Neural crest cell (in vitro differentiated cells): ENCODE measurements around the gene WDR43. TPM values are rescaled to one million over a fixed set of nuclear protein-coding genes. Genes with fewer than 3 reads are reported as not detected.
A peak's percentile ranks its signal among the peaks of the same experiment; 100 is the strongest.

Experiments
- DNase-seq: peaks from one replicate; pipeline ENCODE4 v3.0.0; 2021; ENCODE audit warnings: low read depth, mixed read lengths, low spot score
- H3K27ac Mint-ChIP-seq: one replicate; pipeline ENCODE4 v1.8.0; 2021; ENCODE audit warnings: mild to moderate bottlenecking, mixed read lengths; ENCODE audit not compliant: unreplicated experiment
- H3K27me3 Mint-ChIP-seq: 2 replicates; pipeline ENCODE4 v1.8.0; 2021; ENCODE audit warnings: low read depth, mild to moderate bottlenecking, mixed read lengths
- H3K36me3 Mint-ChIP-seq: 2 replicates; pipeline ENCODE4 v1.8.0; 2021; ENCODE audit warnings: low read depth, mild to moderate bottlenecking, mixed read lengths
- H3K4me1 Mint-ChIP-seq: 2 replicates; pipeline ENCODE4 v1.8.0; 2021; ENCODE audit warnings: mixed read lengths
- H3K4me3 Mint-ChIP-seq: one replicate; pipeline ENCODE4 v1.8.0; 2021; ENCODE audit warnings: mild to moderate bottlenecking, mixed read lengths
- H3K9me3 Mint-ChIP-seq: 2 replicates; pipeline ENCODE4 v1.8.0; 2021; ENCODE audit warnings: mixed read lengths
- CTCF ChIP-seq: fragments of 200-600 bp; sonication (generic); conservative IDR thresholded peaks from 2 replicates; pipeline ENCODE4 v1.5.0; 2021; ENCODE audit warnings: antibody characterized with exemption, mild to moderate bottlenecking
- total RNA-seq: library from RNA; stranded (reverse); gene quantifications from 2 replicates; pipeline ENCODE4 v1.2.1, GENCODE V29; 2021

Gene WDR43
- total RNA-seq, 1 donor from 2014 or later = 70.6 TPM

DNA sequence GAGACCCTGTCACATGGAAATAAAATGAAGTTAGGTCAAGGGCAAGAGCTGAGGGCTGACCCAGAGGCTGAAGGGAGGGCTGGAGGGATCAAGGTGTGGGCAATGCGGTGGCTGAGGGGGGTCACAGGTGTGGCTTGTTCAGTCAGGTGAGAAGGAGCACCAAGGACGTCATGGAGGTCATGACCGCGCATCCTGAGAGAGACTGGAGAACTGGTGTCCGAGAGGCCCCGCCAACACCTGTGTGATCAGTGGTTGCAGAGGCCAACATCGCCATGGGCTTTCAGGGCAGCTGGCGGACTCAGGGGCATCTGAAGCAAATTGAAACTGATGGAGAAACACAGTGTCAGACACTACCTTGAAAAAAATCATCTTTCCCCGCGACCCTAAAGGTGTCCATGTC lies 99.6 kb downstream of the WDR43 start:
- H3K36me3 Mint-ChIP-seq = no peaks in the 10 kb centered on the region
- no peak for DNase-seq
- no peak for TF ChIP-seq CTCF
- peaks cover 4% of the 10 kb centered on the region for H3K4me1 Mint-ChIP-seq
- no peak overlapping the region for H3K27ac Mint-ChIP-seq
- H3K9me3 Mint-ChIP-seq = no peaks in the 10 kb centered on the region
- H3K27me3 Mint-ChIP-seq = peaks cover 3% of the 10 kb centered on the region
- no peak overlapping the region for H3K4me3 Mint-ChIP-seq

- Mint-ChIP-seq H3K27ac (no peak overlapping the region), H3K4me3 (no peak overlapping the region), H3K27me3 (peaks cover 3% of the 10 kb centered on the region), H3K36me3 (no peaks in the 10 kb centered on the region), H3K4me1 (peaks cover 4% of the 10 kb centered on the region), H3K9me3 (no peaks in the 10 kb centered on the region)
- DNase-seq = no peak
- no peak for TF ChIP-seq CTCF
Observed at GRCh38 chr2:28994679-28995078, 100.2 kb downstream of the WDR43 start.

DNA sequence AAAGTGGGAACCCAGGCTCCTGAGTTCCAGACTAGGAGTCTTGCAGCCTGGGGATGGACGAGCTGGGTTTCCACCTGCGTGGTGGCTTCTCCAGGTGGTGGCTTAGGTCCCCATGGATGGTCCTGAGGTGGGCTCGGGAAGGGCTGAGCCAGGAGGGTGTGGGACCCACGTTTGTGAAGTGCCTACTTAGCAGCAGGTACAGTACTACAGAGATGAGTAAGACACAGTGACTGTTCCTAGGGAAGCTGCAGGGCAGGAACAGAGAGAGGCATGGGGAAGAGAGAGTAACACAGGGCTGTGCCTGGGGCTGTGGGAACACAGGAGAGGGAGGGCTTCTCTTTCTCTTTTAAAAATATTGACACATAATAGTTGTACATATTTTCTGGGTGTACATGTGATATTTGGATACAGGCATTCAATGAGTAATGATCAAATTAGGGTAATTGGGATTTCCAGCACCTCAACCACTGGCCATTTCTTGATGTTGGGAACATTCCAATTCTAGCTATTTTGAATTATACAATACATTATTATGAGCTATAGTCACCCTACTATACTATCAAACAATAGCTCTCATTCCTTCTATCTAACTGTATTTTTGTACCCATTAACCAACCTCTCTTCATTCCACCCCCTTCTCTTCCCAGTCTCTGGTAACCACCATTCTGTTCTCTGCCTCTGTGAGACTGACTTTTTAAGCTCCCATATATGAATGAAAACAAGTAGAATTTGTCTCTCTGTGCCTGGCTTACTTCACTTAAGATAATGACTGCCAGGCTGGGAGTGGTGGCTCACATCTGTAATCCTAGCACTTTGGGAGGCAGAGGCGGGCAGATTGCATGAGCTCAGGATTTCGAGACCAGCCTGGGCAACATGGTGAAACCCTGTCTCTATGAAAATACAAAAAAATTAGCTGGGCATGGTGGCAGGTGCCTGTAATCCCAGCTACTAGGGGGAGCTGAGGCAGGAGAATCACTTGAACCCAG lies 101.6 kb downstream of the WDR43 start:
- Mint-ChIP-seq H3K4me1 (peaks cover 4% of the 10 kb centered on the region), H3K9me3 (no peaks in the 10 kb centered on the region), H3K27ac (peak overlapping the region; percentile 67), H3K27me3 (peaks cover 3% of the 10 kb centered on the region), H3K36me3 (no peaks in the 10 kb centered on the region), H3K4me3 (no peak overlapping the region)
- TF ChIP-seq CTCF = no peak
- no peak for DNase-seq

- Mint-ChIP-seq H3K27me3 (peaks cover 3% of the 10 kb centered on the region), H3K27ac (no peak overlapping the region), H3K4me3 (no peak overlapping the region), H3K9me3 (no peaks in the 10 kb centered on the region), H3K4me1 (peaks cover 4% of the 10 kb centered on the region), H3K36me3 (no peaks in the 10 kb centered on the region)
- no peak for TF ChIP-seq CTCF
- no peak for DNase-seq
Observed at GRCh38 chr2:28997237-28997846, 102.9 kb downstream of the WDR43 start.

Other genes with a start within 250 kb of the WDR43 start
- gene PPP1CB, start 142.8 kb upstream of the WDR43 start, total RNA-seq = 163 and 176 TPM in 2 replicates
- gene SPDYA, start 83.8 kb upstream of the WDR43 start, total RNA-seq = 1.1 and 1.3 TPM in 2 replicates
- 21.8 and 22.6 TPM in 2 replicates for gene TRMT61B, start 24.4 kb upstream of the WDR43 start, total RNA-seq
- gene TOGARAM2, start 86.6 kb downstream of the WDR43 start, total RNA-seq = 0.35 TPM in 1 of 2 replicates, not detected in the other
- not detected in 2 replicates for gene PCARE, start 179.9 kb downstream of the WDR43 start, total RNA-seq
- 13.2 and 14.5 TPM in 2 replicates for gene CLIP4, start 220.7 kb downstream of the WDR43 start, total RNA-seq